IgD-negative memory B cell (primary cell): ENCODE measurements around the gene VCPKMT. TPM values are rescaled to one million over a fixed set of nuclear protein-coding genes. Genes with fewer than 3 reads are reported as not detected.

Source experiments
- H3K27ac Mint-ChIP-seq, 3 donors: one replicate each; pipeline ENCODE4 v1.8.0; 2020 to 2022; ENCODE audit warnings: mild to moderate bottlenecking in 3 of 3, mixed read lengths in 3 of 3, moderate library complexity in 1 of 3
- H3K27me3 Mint-ChIP-seq: one replicate; pipeline ENCODE4 v1.8.0; 2021; ENCODE audit warnings: mixed read lengths
- H3K36me3 Mint-ChIP-seq: one replicate; pipeline ENCODE4 v1.8.0; 2020; ENCODE audit warnings: mild to moderate bottlenecking, mixed read lengths
- H3K4me1 Mint-ChIP-seq, 3 donors: one replicate each; pipeline ENCODE4 v1.8.0; 2020 to 2022; ENCODE audit warnings: mixed read lengths in 3 of 3, mild to moderate bottlenecking in 1 of 3
- H3K4me3 Mint-ChIP-seq, 4 donors: one replicate each; pipeline ENCODE4 v1.8.0; 2020 to 2022; ENCODE audit warnings: mild to moderate bottlenecking in 4 of 4, mixed read lengths in 4 of 4, moderate library complexity in 3 of 4
- H3K9me3 Mint-ChIP-seq, 3 donors: one replicate each; pipeline ENCODE4 v1.8.0; 2020 to 2021; ENCODE audit warnings: mixed read lengths in 3 of 3, mild to moderate bottlenecking in 1 of 3
- polyA plus RNA-seq: library from polyadenylated mRNA; unstranded; fragments of 300-500 nt; fragmentation: Illumina TruSeq; gene quantifications from one replicate; pipeline ENCODE4 v1.2.3, GENCODE V29; 2021

Gene VCPKMT
- polyA plus RNA-seq, 1 donor from 2014 or later: 14.0 TPM

GRCh38 chr14:50103558-50103957 lies 12.8 kb downstream of the VCPKMT start:
- peak overlapping the region in 2 of 3 donors; percentile 91 to 94 for H3K27ac Mint-ChIP-seq
- H3K9me3 Mint-ChIP-seq: no peaks in the 10 kb centered on the region
- peaks cover 24 to 42% (median 30%) of the 10 kb centered on the region in 3 donors for H3K4me1 Mint-ChIP-seq
- H3K4me3 Mint-ChIP-seq: peak overlapping the region; percentile 81 to 94 (median 88)
- H3K36me3 Mint-ChIP-seq: peaks cover 2% of the 10 kb centered on the region
- H3K27me3 Mint-ChIP-seq: no peaks in the 10 kb centered on the region

DNA sequence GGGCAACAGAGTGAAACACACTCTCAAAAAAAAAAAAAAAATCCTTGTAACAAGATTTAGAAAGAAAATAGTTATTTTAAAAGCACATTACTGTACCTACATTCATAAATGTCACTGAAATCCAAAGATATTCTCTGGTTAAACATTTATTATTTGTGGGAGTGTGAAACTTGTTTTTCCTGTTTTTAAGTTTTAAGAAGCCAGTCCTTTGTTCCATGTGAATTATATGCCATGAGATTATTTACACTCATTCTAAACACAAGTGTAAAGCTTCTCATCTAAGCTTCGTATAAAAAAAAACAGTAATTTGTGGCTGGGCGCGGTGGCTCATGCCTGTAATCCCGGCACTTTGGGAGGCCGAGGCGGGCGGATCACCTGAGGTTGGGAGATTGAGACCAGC lies 15.0 kb downstream of the VCPKMT start:
- H3K4me1 Mint-ChIP-seq: peaks cover 26 to 43% (median 42%) of the 10 kb centered on the region in 3 donors

GRCh38 chr14:50100805-50101204 lies 15.6 kb downstream of the VCPKMT start:
- Mint-ChIP-seq H3K4me3 (peak overlapping the region in 2 of 4 donors; percentile 33 to 41), H3K27me3 (no peaks in the 10 kb centered on the region), H3K36me3 (peaks cover 2% of the 10 kb centered on the region), H3K9me3 (peaks cover 0 to 6% (median 0%) of the 10 kb centered on the region in 3 donors), H3K27ac (peak overlapping the region in 1 of 3 donors; percentile 4), H3K4me1 (peaks cover 28 to 49% (median 48%) of the 10 kb centered on the region in 3 donors)

More for the DNA sequence above, 15.0 kb downstream of the VCPKMT start:
- H3K27me3 Mint-ChIP-seq: no peaks in the 10 kb centered on the region
- H3K4me3 Mint-ChIP-seq: no peak overlapping the region
- peaks cover 2% of the 10 kb centered on the region for H3K36me3 Mint-ChIP-seq
- no peak overlapping the region for H3K27ac Mint-ChIP-seq
- peaks cover 0 to 5% (median 0%) of the 10 kb centered on the region in 3 donors for H3K9me3 Mint-ChIP-seq

- Mint-ChIP-seq H3K36me3 (peaks cover 2% of the 10 kb centered on the region), H3K4me1 (peaks cover 27 to 53% (median 44%) of the 10 kb centered on the region in 3 donors), H3K9me3 (peaks cover 0 to 7% (median 0%) of the 10 kb centered on the region in 3 donors), H3K27me3 (no peaks in the 10 kb centered on the region), H3K4me3 (no peak overlapping the region), H3K27ac (peak overlapping the region in 2 of 3 donors; percentile 22 to 25)
Measured at GRCh38 chr14:50099335-50099734, 17.0 kb downstream of the VCPKMT start.

- H3K4me1 Mint-ChIP-seq: peaks cover 33 to 70% (median 48%) of the 10 kb centered on the region in 3 donors
- no peaks in the 10 kb centered on the region for H3K27me3 Mint-ChIP-seq
- H3K4me3 Mint-ChIP-seq: peak overlapping the region; percentile 62 to 92 (median 76)
- H3K9me3 Mint-ChIP-seq: peaks cover 0 to 7% (median 0%) of the 10 kb centered on the region in 3 donors
- H3K27ac Mint-ChIP-seq: peak overlapping the region; percentile 73 to 94 (median 92)
- H3K36me3 Mint-ChIP-seq: peaks cover 2% of the 10 kb centered on the region
Measured at GRCh38 chr14:50095895-50096294, 20.5 kb downstream of the VCPKMT start.

- Mint-ChIP-seq H3K27me3 (no peaks in the 10 kb centered on the region), H3K36me3 (peaks cover under 1% of the 10 kb centered on the region), H3K4me3 (peak overlapping the region in 1 of 4 donors; percentile 79), H3K27ac (peak overlapping the region in 2 of 3 donors; percentile 52 to 61), H3K9me3 (peaks cover 0 to 10% (median 0%) of the 10 kb centered on the region in 3 donors), H3K4me1 (peaks cover 34 to 65% (median 36%) of the 10 kb centered on the region in 3 donors)
Measured at GRCh38 chr14:50094056-50094755, 22.2 kb downstream of the VCPKMT start.

DNA sequence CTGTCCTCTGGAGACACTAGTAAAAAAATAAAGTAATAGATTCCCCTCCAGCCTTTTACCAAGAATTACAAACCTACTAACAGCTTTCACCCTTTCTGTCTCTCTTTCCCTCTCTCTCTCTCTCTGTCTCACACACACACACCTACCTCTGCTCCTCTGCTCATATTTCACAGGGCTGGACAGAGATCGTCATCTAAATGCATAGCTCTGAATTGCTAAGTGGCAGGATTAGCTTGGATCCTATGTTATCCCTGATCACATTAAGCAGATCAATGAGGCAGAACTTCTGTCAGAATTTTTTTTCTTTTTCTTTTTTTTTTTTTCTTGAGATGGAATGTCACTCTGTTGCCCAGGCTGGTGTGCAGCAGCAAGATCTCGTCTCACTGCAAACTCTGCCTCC lies 22.9 kb downstream of the VCPKMT start:
- Mint-ChIP-seq H3K9me3 (peaks cover 0 to 10% (median 0%) of the 10 kb centered on the region in 3 donors), H3K4me3 (peak overlapping the region in 3 of 4 donors; percentile 0 to 61 (median 23)), H3K4me1 (peaks cover 33 to 64% (median 35%) of the 10 kb centered on the region in 3 donors), H3K27me3 (no peaks in the 10 kb centered on the region), H3K27ac (no peak overlapping the region), H3K36me3 (peaks cover 5% of the 10 kb centered on the region)

DNA sequence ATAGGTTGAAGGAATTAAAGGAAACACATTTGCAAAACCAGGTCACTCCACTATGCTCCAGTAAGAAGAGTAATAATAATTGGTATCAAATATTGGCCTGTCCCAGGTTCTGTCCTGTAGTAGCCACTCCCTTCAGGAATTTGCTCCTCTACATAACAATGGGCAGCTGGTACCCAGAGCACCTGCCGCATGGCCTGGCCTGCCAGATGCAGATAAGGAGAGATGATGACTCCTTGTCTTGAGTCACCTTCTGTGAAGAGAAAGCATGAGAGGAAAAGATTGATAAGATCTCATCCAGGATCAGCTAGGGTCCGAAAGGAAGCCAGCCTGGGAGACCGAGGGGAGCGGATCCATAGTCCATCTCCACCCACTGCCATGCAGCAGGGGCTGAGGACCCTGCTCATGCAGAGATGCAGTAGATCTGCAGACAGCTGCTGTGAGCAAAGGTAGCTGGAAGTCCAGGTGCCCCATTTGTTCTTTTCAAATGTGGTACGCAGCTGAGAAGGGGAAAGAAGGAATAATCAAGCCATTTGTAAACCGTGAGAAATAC lies 24.3 kb downstream of the VCPKMT start:
- H3K36me3 Mint-ChIP-seq: peaks cover 5% of the 10 kb centered on the region
- peak overlapping the region; percentile 67 to 92 (median 80) for H3K27ac Mint-ChIP-seq
- peak overlapping the region in 1 of 4 donors; percentile 13 for H3K4me3 Mint-ChIP-seq
- no peaks in the 10 kb centered on the region for H3K27me3 Mint-ChIP-seq
- peaks cover 0 to 10% (median 0%) of the 10 kb centered on the region in 3 donors for H3K9me3 Mint-ChIP-seq
- H3K4me1 Mint-ChIP-seq: peaks cover 39 to 71% (median 41%) of the 10 kb centered on the region in 3 donors

- Mint-ChIP-seq H3K9me3 (peaks cover 0 to 5% (median 0%) of the 10 kb centered on the region in 3 donors), H3K27ac (peak overlapping the region; percentile 67 to 92 (median 80)), H3K4me1 (peaks cover 36 to 66% (median 38%) of the 10 kb centered on the region in 3 donors), H3K36me3 (peaks cover 5% of the 10 kb centered on the region), H3K4me3 (peak overlapping the region in 2 of 4 donors; percentile 13 to 60), H3K27me3 (no peaks in the 10 kb centered on the region)
Measured at GRCh38 chr14:50091240-50091913, 25.0 kb downstream of the VCPKMT start.

DNA sequence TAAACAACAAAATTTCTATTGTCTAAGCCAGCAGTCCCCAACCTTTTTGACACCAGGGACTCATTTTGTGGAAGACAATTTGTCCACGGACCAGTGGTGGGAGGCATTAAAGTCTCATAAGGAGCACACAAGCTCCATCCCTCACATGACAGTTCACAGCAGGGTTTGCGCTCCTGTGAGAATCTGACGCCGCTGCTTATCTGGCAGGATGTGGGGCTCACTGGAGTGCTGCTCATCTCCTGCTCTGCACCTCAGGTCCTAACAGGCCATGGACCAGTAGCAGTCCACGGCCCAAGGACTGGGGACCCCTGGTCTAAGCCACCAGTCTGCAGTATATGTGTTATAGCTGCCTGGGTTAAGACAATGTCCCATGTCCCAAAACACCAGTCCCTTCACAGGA lies 27.2 kb downstream of the VCPKMT start:
- Mint-ChIP-seq H3K4me3 (peak overlapping the region in 1 of 4 donors; percentile 8), H3K27me3 (no peaks in the 10 kb centered on the region), H3K36me3 (peaks cover 7% of the 10 kb centered on the region), H3K9me3 (peaks cover 0 to 3% (median 0%) of the 10 kb centered on the region in 3 donors), H3K27ac (peak overlapping the region in 2 of 3 donors; percentile 46 to 58), H3K4me1 (peaks cover 42 to 76% (median 53%) of the 10 kb centered on the region in 3 donors)

- no peak overlapping the region for H3K4me3 Mint-ChIP-seq
- H3K4me1 Mint-ChIP-seq: peaks cover 42 to 73% (median 53%) of the 10 kb centered on the region in 3 donors
Measured at GRCh38 chr14:50088731-50089130, 27.6 kb downstream of the VCPKMT start.

DNA sequence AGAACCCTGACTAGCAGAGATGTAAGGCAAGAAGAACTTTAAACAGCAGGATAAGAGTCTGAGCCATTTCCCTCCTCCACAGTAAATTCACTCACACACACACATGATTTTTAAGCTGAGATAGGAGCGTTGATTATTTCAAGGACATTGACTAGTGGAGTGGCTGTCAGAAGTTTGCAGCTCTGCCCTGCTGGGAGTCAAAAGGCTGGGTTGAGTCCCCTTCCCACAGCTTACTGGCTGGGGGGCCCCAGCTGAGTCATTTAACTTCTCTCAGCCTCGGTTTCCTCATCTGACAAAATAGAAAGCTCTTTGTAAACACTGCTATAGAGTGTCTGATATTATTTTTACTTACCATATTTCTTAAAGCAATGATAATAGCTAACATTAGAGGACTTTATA lies 28.3 kb downstream of the VCPKMT start:
- H3K9me3 Mint-ChIP-seq: peaks cover 0 to 3% (median 0%) of the 10 kb centered on the region in 3 donors
- peaks cover 7% of the 10 kb centered on the region for H3K36me3 Mint-ChIP-seq
- H3K27me3 Mint-ChIP-seq: no peaks in the 10 kb centered on the region
- peaks cover 44 to 73% (median 53%) of the 10 kb centered on the region in 3 donors for H3K4me1 Mint-ChIP-seq
- H3K27ac Mint-ChIP-seq: peak overlapping the region; percentile 93 to 98 (median 96)
- H3K4me3 Mint-ChIP-seq: peak overlapping the region in 2 of 4 donors; percentile 42 to 89

More at GRCh38 chr14:50088731-50089130, 27.6 kb downstream of the VCPKMT start:
- Mint-ChIP-seq H3K9me3 (peaks cover 0 to 3% (median 0%) of the 10 kb centered on the region in 3 donors), H3K27ac (peak overlapping the region; percentile 46 to 98 (median 58)), H3K27me3 (no peaks in the 10 kb centered on the region), H3K36me3 (peaks cover 7% of the 10 kb centered on the region)

DNA sequence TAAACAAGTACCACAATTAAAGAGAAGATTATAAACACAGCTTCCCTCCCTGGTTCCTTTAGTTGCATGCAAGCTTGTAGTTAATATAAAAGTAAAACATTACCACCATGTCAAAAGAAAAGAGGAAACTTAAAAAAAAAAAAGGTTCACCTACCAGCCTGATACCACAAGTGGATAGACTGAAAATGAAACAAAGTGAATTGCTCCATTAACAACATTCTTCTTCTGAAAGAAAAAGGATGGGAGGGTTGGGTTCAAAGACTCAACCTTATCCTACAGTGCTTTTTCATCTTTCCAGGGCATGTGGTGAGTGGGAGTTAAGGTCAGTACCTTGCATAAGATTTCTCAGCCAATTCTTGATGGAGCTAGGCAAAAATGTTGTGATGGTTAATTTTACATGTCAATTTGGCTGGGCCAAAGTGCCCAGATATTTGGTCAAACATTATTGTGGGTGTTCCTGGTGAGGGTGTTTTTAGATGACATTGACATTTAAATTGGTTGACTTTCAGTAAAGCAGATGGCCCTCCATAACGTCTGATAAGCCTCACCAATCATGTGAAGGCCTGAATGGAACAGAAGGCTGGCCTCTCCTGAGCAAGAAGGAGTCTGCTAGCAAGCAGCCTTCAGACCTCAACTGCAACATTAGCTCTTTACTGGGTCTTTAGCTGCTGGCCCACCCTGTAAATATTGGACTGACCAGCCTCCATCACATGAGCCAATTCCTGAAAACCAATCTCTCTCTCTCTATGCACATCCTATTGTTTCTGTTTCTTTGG lies 28.8 kb downstream of the VCPKMT start:
- Mint-ChIP-seq H3K36me3 (peaks cover 7% of the 10 kb centered on the region), H3K27ac (peak overlapping the region; percentile 93 to 98 (median 96)), H3K4me1 (peaks cover 45 to 74% (median 54%) of the 10 kb centered on the region in 3 donors), H3K27me3 (no peaks in the 10 kb centered on the region), H3K9me3 (peaks cover 0 to 3% (median 0%) of the 10 kb centered on the region in 3 donors), H3K4me3 (peak overlapping the region; percentile 53 to 91 (median 88))

- Mint-ChIP-seq H3K9me3 (peaks cover 0 to 3% (median 0%) of the 10 kb centered on the region in 3 donors), H3K4me1 (peaks cover 48 to 72% (median 59%) of the 10 kb centered on the region in 3 donors), H3K36me3 (peaks cover 7% of the 10 kb centered on the region), H3K27ac (peak overlapping the region; percentile 94 to 99 (median 98)), H3K27me3 (no peaks in the 10 kb centered on the region), H3K4me3 (peak overlapping the region in 3 of 4 donors; percentile 77 to 86 (median 81))
Measured at GRCh38 chr14:50086321-50086711, 30.1 kb downstream of the VCPKMT start.
